ENCODE measurements around the gene MAN1C1.

MAN1C1 gene

GRCh38 chr1:25786887-25787759 lies 170.5 kb downstream of the MAN1C1 start:
- no peak overlapping the region for H3K9ac ChIP-seq (ENCODE audit: low read depth, low read length)
- no peaks in the 10 kb centered on the region; the same call in 1 of the 2 replicates for H3K4me1 ChIP-seq (ENCODE audit: insufficient read depth, low read length)
- H3K36me3 ChIP-seq (ENCODE audit: insufficient read depth, low read length) = no peaks in the 10 kb centered on the region
- H3K27ac ChIP-seq (ENCODE audit: low read depth, low read length) = no peak overlapping the region
- no peaks in the 10 kb centered on the region for H3K27me3 ChIP-seq (ENCODE audit: insufficient read depth, low read length)
- WGBS = 83% methylated on average over 11 of the region's 11 CpGs
- no peaks in the 10 kb centered on the region for H3K9me3 ChIP-seq (ENCODE audit: insufficient read depth, low read depth, low read length)
- no peak overlapping the region for H3K4me3 ChIP-seq (ENCODE audit: low read length)

GRCh38 chr1:25787760-25788166 lies 171.2 kb downstream of the MAN1C1 start:
- Histone ChIP-seq H3K9me3 (ENCODE audit: insufficient read depth, low read depth, low read length) (no peaks in the 10 kb centered on the region), H3K9ac (ENCODE audit: low read depth, low read length) (no peak overlapping the region), H3K27me3 (ENCODE audit: insufficient read depth, low read length) (no peaks in the 10 kb centered on the region), H3K36me3 (ENCODE audit: insufficient read depth, low read length) (no peaks in the 10 kb centered on the region), H3K4me1 (ENCODE audit: insufficient read depth, low read length) (no peaks in the 10 kb centered on the region; the same call in 1 of the 2 replicates), H3K4me3 (ENCODE audit: low read length) (no peak overlapping the region), H3K27ac (ENCODE audit: low read depth, low read length) (no peak overlapping the region)
- WGBS = 91% methylated on average over 5 of the region's 5 CpGs

DNA sequence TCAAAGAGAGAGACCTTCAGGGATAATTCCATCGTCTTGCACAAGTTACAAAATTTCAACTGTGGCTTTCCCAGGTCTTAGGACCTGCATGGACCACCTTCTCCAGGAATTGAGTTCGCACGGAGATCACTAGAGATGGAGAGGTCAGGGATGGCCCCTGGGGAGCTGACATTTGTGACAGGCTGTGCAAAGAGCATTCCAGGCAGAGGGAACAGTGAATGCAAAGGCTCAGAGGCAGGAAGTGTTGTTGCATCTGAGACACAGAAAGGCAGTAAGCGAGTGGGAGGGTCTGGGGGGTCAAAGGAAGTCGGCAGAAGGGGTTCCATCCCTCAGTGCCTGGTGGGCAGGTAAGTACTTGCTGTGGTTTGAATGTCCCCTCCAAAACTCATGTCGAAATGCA lies 173.9 kb downstream of the MAN1C1 start:
- 90% methylated on average over 6 of the region's 6 CpGs for WGBS
- H3K36me3 ChIP-seq (ENCODE audit: insufficient read depth, low read length) = no peaks in the 10 kb centered on the region

DNA sequence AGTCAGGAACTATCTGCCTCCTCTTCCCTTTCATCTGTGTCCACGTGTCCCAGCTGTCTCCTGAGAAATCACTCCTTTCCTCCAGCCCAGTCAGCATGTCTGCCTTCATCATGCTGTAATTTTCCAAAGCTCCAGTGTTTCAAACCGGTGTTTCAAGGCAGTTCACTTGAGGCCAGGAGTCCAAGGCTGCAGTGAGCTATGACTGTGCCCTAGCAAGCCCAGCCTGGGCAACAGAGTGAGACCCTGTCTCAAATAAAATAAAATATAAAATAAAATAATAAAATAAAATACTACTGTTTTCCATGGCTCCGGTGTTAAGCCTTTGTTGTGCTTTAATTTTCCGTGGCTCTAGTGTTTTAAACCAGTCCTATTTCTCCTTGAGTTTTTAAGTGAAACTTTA lies 175.5 kb downstream of the MAN1C1 start:
- no peaks in the 10 kb centered on the region for H3K27me3 ChIP-seq (ENCODE audit: insufficient read depth, low read length)
- no peak overlapping the region for H3K9ac ChIP-seq (ENCODE audit: low read depth, low read length)
- H3K9me3 ChIP-seq (ENCODE audit: insufficient read depth, low read depth, low read length) = no peaks in the 10 kb centered on the region
- H3K4me3 ChIP-seq (ENCODE audit: low read length) = no peak overlapping the region
- H3K27ac ChIP-seq (ENCODE audit: low read depth, low read length) = no peak overlapping the region
- peaks cover 4% of the 10 kb centered on the region for H3K4me1 ChIP-seq (ENCODE audit: insufficient read depth, low read length)
- H3K36me3 ChIP-seq (ENCODE audit: insufficient read depth, low read length) = no peaks in the 10 kb centered on the region
- WGBS = 70% methylated on average over 2 of the region's 4 CpGs

More for the DNA sequence above, 173.9 kb downstream of the MAN1C1 start:
- H3K4me3 ChIP-seq (ENCODE audit: low read length) = no peak overlapping the region
- H3K27ac ChIP-seq (ENCODE audit: low read depth, low read length) = no peak overlapping the region
- no peak overlapping the region for H3K9ac ChIP-seq (ENCODE audit: low read depth, low read length)
- no peaks in the 10 kb centered on the region; the same call in 1 of the 2 replicates for H3K4me1 ChIP-seq (ENCODE audit: insufficient read depth, low read length)
- no peaks in the 10 kb centered on the region for H3K9me3 ChIP-seq (ENCODE audit: insufficient read depth, low read depth, low read length)
- H3K27me3 ChIP-seq (ENCODE audit: insufficient read depth, low read length) = no peaks in the 10 kb centered on the region

DNA sequence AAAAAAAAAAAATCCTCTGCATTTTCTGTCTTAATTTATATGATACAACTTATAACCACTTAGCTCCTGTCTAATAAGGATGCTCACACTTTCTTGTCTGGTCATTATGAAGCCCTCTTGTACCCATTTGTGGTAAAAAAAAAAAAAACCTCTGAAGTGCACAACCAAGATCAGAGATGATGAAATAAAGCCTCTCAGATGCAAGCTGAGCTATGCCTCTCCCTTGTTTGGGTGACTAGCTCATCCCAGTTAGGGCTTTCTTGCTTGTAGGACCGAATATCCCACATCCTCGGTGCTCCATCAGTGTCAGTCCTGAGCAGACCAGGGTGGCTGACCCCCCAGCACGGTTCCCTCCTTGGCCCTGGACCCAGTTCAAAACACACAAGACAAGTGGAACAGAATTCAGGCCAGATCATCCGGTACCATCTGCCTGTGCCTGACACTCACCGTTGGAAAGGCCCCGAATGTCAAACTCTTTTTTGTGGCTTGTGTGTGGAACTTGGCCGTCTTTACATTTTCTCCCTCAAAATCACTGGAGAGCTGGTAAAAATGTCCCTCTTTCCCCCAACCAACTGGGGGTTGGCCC lies 177.1 kb downstream of the MAN1C1 start:
- no peaks in the 10 kb centered on the region for H3K9me3 ChIP-seq (ENCODE audit: insufficient read depth, low read depth, low read length)
- peaks cover 4% of the 10 kb centered on the region for H3K4me1 ChIP-seq (ENCODE audit: insufficient read depth, low read length)
- H3K9ac ChIP-seq (ENCODE audit: low read depth, low read length) = no peak overlapping the region
- no peaks in the 10 kb centered on the region for H3K36me3 ChIP-seq (ENCODE audit: insufficient read depth, low read length)
- WGBS = 94% methylated on average over 7 of the region's 7 CpGs
- H3K27ac ChIP-seq (ENCODE audit: low read depth, low read length) = no peak overlapping the region
- no peak overlapping the region for H3K4me3 ChIP-seq (ENCODE audit: low read length)
- H3K27me3 ChIP-seq (ENCODE audit: insufficient read depth, low read length) = no peaks in the 10 kb centered on the region

DNA sequence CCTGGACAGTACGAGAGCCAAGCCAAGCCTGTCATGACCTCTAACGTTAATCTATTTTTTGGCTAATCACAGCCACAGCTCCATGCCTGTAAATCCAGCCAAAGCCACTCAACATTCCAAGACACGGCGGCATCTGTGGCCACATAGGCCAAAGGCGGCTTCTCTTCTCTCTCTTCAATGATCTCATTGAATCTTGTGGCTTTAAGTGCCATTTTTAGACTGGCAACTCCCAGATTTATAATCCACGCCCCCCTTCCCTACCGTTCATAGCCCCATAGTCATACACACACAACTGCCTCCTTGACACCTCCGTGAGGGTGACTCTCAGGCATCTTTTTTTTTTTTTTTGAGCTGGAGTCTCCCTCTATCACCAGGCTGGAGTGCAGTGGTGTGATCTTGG lies 177.7 kb downstream of the MAN1C1 start:
- Histone ChIP-seq H3K27me3 (ENCODE audit: insufficient read depth, low read length) (peaks cover 3% of the 10 kb centered on the region; the same call in 1 of the 2 replicates), H3K4me1 (ENCODE audit: insufficient read depth, low read length) (peaks cover 4% of the 10 kb centered on the region), H3K9ac (ENCODE audit: low read depth, low read length) (no peak overlapping the region), H3K9me3 (ENCODE audit: insufficient read depth, low read depth, low read length) (no peaks in the 10 kb centered on the region), H3K36me3 (ENCODE audit: insufficient read depth, low read length) (no peaks in the 10 kb centered on the region), H3K4me3 (ENCODE audit: low read length) (no peak overlapping the region), H3K27ac (ENCODE audit: low read depth, low read length) (no peak overlapping the region)
- WGBS = 94% methylated on average over 8 of the region's 8 CpGs

- no peak overlapping the region for H3K27ac ChIP-seq (ENCODE audit: low read depth, low read length)
- H3K4me3 ChIP-seq (ENCODE audit: low read length) = no peak overlapping the region
- WGBS = 93% methylated on average over 2 of the region's 2 CpGs
- H3K36me3 ChIP-seq (ENCODE audit: insufficient read depth, low read length) = no peaks in the 10 kb centered on the region
- H3K4me1 ChIP-seq (ENCODE audit: insufficient read depth, low read length) = peaks cover 9% of the 10 kb centered on the region
- no peak overlapping the region for H3K9ac ChIP-seq (ENCODE audit: low read depth, low read length)
- no peaks in the 10 kb centered on the region for H3K9me3 ChIP-seq (ENCODE audit: insufficient read depth, low read depth, low read length)
- H3K27me3 ChIP-seq (ENCODE audit: insufficient read depth, low read length) = peaks cover 5% of the 10 kb centered on the region; the same call in 1 of the 2 replicates
Measured at GRCh38 chr1:25795211-25795610, 178.6 kb downstream of the MAN1C1 start.

- H3K4me3 ChIP-seq (ENCODE audit: low read length) = no peak overlapping the region
- no peaks in the 10 kb centered on the region for H3K36me3 ChIP-seq (ENCODE audit: insufficient read depth, low read length)
- no peak overlapping the region for H3K27ac ChIP-seq (ENCODE audit: low read depth, low read length)
- H3K27me3 ChIP-seq (ENCODE audit: insufficient read depth, low read length) = peaks cover 5% of the 10 kb centered on the region; the same call in 1 of the 2 replicates
- H3K9me3 ChIP-seq (ENCODE audit: insufficient read depth, low read depth, low read length) = no peaks in the 10 kb centered on the region
- H3K4me1 ChIP-seq (ENCODE audit: insufficient read depth, low read length) = peaks cover 14% of the 10 kb centered on the region
- 85% methylated on average over 22 of the region's 22 CpGs for WGBS
- H3K9ac ChIP-seq (ENCODE audit: low read depth, low read length) = 0 out of 2 replicates have a peak overlapping the region, but pooled peaks have one; percentile 3
Measured at GRCh38 chr1:25795946-25796810, 179.6 kb downstream of the MAN1C1 start.

- Histone ChIP-seq H3K4me3 (ENCODE audit: low read length) (no peak overlapping the region), H3K4me1 (ENCODE audit: insufficient read depth, low read length) (peaks cover 14% of the 10 kb centered on the region), H3K27me3 (ENCODE audit: insufficient read depth, low read length) (peaks cover 5% of the 10 kb centered on the region; the same call in 1 of the 2 replicates), H3K9me3 (ENCODE audit: insufficient read depth, low read depth, low read length) (no peaks in the 10 kb centered on the region), H3K36me3 (ENCODE audit: insufficient read depth, low read length) (no peaks in the 10 kb centered on the region), H3K27ac (ENCODE audit: low read depth, low read length) (no peak overlapping the region), H3K9ac (ENCODE audit: low read depth, low read length) (0 out of 2 replicates have a peak overlapping the region, but pooled peaks have one; percentile 3)
- 22% methylated on average over 19 of the region's 19 CpGs for WGBS
Measured at GRCh38 chr1:25796811-25797458, 180.3 kb downstream of the MAN1C1 start.

DNA sequence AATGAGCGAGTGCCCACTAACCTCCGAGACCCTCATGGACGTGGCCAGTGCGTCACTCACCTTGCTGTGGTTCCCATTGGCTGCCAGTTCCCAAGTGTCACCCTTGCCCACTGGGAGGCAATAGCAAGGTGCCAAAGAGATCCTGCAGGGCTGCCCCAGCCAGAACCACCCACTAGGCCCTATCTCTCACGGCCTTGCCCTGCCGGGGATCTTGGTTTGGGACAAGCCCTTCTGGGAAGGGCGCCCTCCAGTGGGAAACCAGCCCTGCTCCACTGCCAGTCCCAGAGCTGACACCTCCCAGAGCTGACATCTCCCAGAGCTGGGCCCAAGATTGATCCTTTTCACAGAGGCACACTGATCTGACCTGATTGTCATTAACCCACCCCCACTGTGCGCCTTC lies 181.3 kb downstream of the MAN1C1 start:
- peaks cover 14% of the 10 kb centered on the region for H3K4me1 ChIP-seq (ENCODE audit: insufficient read depth, low read length)
- H3K27me3 ChIP-seq (ENCODE audit: insufficient read depth, low read length) = peaks cover 5% of the 10 kb centered on the region; the same call in 1 of the 2 replicates
- 77% methylated on average over 8 of the region's 8 CpGs for WGBS
- no peak overlapping the region for H3K4me3 ChIP-seq (ENCODE audit: low read length)
- no peaks in the 10 kb centered on the region for H3K9me3 ChIP-seq (ENCODE audit: insufficient read depth, low read depth, low read length)
- H3K36me3 ChIP-seq (ENCODE audit: insufficient read depth, low read length) = no peaks in the 10 kb centered on the region
- no peak overlapping the region for H3K27ac ChIP-seq (ENCODE audit: low read depth, low read length)
- H3K9ac ChIP-seq (ENCODE audit: low read depth, low read length) = no peak overlapping the region
